Left ventricle myocardium superior (tissue), 1 donor: ENCODE results near the gene MTLN. TPM values are rescaled to one million over a fixed set of nuclear protein-coding genes. Genes with fewer than 3 reads are reported as not detected.
"Not testable (repeated sequence)": the region's sequence is repeated elsewhere in the genome, so short reads cannot be mapped to it uniquely, and the experiment has no call there.

Experiments
- ATAC-seq: fragments of 200-7000 bp; cut with Tn5 transposase; one replicate; pipeline ENCODE4 v1.9.1; 2020; ENCODE audit warnings: mild to moderate bottlenecking, moderate library complexity
- DNase-seq: peaks from one replicate; pipeline ENCODE4 v3.0.0-alpha.2; 2020
- intact Hi-C: fragments of 100-400 bp; cut with micrococcal nuclease; formaldehyde crosslinking; loops from one replicate; pipeline ENCODE4 v1.11.0; 2022
- long read RNA-seq: library from polyadenylated mRNA; unstranded; transcript quantifications from one replicate; pipeline ENCODE4 v2.0.0, GENCODE V29; 2021
- total RNA-seq: library from RNA; stranded (reverse); fragmentation: NEBNext Ultra II Directional; extraction: Animal tissue kit (Norgen Biotek cat#: 25700); gene quantifications from one replicate; pipeline ENCODE4 v1.2.1, GENCODE V29; 2021
- donor health status: DM: no; HTN: yes; CAD: no; lungs with severe emphysema.

MTLN gene
- 161 TPM for total RNA-seq
- long read RNA-seq, transcript MTLN-203 (2 exons, 441 nt) = major isoform, 141 of 146 reads
- long read RNA-seq, partial matches to known transcripts = 0 of 146 reads
- long read RNA-seq, other reads (novel, unspliced or antisense) = 5 of 146 reads

- peak; percentile 94 for ATAC-seq
- intact Hi-C loops = no loop called here
- DNase-seq = peak; percentile 87
These were observed at the start of gene MTLN for GRCh38 chr2:110211938-110212858. Gene MTLN (minus strand): TSS chr2:110212547. CDS start chr2:110212525, 22 bp downstream.

GRCh38 chr2:110261910-110262309, 49.6 kb upstream of the MTLN start:
- ATAC-seq, DNase-seq, intact Hi-C loops: not testable (repeated sequence)

- ATAC-seq (peak; percentile 36), DNase-seq (peak; percentile 27)
These were observed 35.9 kb upstream of the MTLN start for GRCh38 chr2:110248081-110248795.

GRCh38 chr2:110245488-110246435, 33.4 kb upstream of the MTLN start:
- intact Hi-C loops = not testable (repeated sequence)

More at GRCh38 chr2:110248081-110248795, 35.9 kb upstream of the MTLN start:
- intact Hi-C loops = not testable (repeated sequence)

GRCh38 chr2:110243283-110243682, 30.9 kb upstream of the MTLN start:
- ATAC-seq, intact Hi-C loops, DNase-seq: not testable (repeated sequence)

More at GRCh38 chr2:110245488-110246435, 33.4 kb upstream of the MTLN start:
- not testable (repeated sequence) for DNase-seq
- peak; percentile 88 for ATAC-seq

- ATAC-seq, DNase-seq, intact Hi-C loops: not testable (repeated sequence)
These were observed 22.2 kb upstream of the MTLN start for GRCh38 chr2:110234514-110234913.

GRCh38 chr2:110229886-110230285, 17.5 kb upstream of the MTLN start:
- DNase-seq, intact Hi-C loops, ATAC-seq: not testable (repeated sequence)

- DNase-seq, ATAC-seq, intact Hi-C loops: not testable (repeated sequence)
These were observed 10.3 kb upstream of the MTLN start for GRCh38 chr2:110222626-110223025.

- intact Hi-C loops = no loop called here
- ATAC-seq = no peak
- DNase-seq = no peak
These were observed 9.6 kb upstream of the MTLN start for GRCh38 chr2:110221938-110222337.

GRCh38 chr2:110220190-110220564, 7.8 kb upstream of the MTLN start:
- intact Hi-C loops = no loop called here
- DNase-seq (no peak), ATAC-seq (no peak)

- DNase-seq = no peak
- ATAC-seq = no peak
- intact Hi-C loops = no loop called here
These were observed 7.3 kb upstream of the MTLN start for GRCh38 chr2:110219496-110220189.

- intact Hi-C loops = not testable (repeated sequence)
These were observed 6.5 kb upstream of the MTLN start for GRCh38 chr2:110218889-110219288.

GRCh38 chr2:110216803-110217202, 4.5 kb upstream of the MTLN start:
- intact Hi-C loops = no loop called here
- DNase-seq = no peak

More at GRCh38 chr2:110218889-110219288, 6.5 kb upstream of the MTLN start:
- not testable (repeated sequence) for DNase-seq, ATAC-seq

GRCh38 chr2:110216199-110216598, 3.9 kb upstream of the MTLN start:
- ATAC-seq (no peak), DNase-seq (no peak)
- intact Hi-C loops = no loop called here

More at GRCh38 chr2:110216803-110217202, 4.5 kb upstream of the MTLN start:
- ATAC-seq = no peak

GRCh38 chr2:110215566-110216158, 3.3 kb upstream of the MTLN start:
- intact Hi-C loops = no loop called here
- DNase-seq (no peak), ATAC-seq (no peak)

- no peak for DNase-seq
- intact Hi-C loops = no loop called here
- no peak for ATAC-seq
These were observed 2.7 kb upstream of the MTLN start for GRCh38 chr2:110215091-110215490.

GRCh38 chr2:110213522-110213921, 1.2 kb upstream of the MTLN start:
- intact Hi-C loops, DNase-seq, ATAC-seq: not testable (repeated sequence)
